ENCODE data around the gene RPL3.

- no peak for TF ChIP-seq CTCF (IDR thresholded peaks at IDR 0.05; ENCODE audit: low read length)
- no peak for TF ChIP-seq EZH2 (IDR thresholded peaks at IDR 0.05; ENCODE audit: borderline replicate concordance, low read length)
Measured at GRCh38 chr22:39313258-39314001, 6.0 kb downstream of the RPL3 start.

All from OCI-LY1 (cell line).